ENCODE results near the gene ADGRG2. TPM values are rescaled to one million over a fixed set of nuclear protein-coding genes. Genes with fewer than 3 reads are reported as not detected.
A peak's percentile ranks its signal among the peaks of the same experiment; 100 is the strongest.

Gene ADGRG2
- not detected for total RNA-seq (2021; ENCODE audit: unreplicated experiment)
- polyA plus RNA-seq (2012) = not detected in 2 replicates
- Bru-seq, nascent RNA = percentile 1 among the genes with signal in this experiment
- BruChase-seq, experiment 1, labeled RNA remaining after a 6-hour chase = not detected
- BruChase-seq, experiment 2, labeled RNA remaining after a 2-hour chase = not detected
- long read RNA-seq, partial matches to known transcripts = 0 of 1 reads
- long read RNA-seq, other reads (novel, unspliced or antisense) = 1 of 1 reads

GRCh38 chrX:19121898-19122640 lies at the start of gene ADGRG2:
Gene ADGRG2, minus strand, starts transcription at chrX:19122468. Its CDS starts 53,634 bp downstream, at chrX:19068834.
- no peaks in the 10 kb centered on the region for H4K20me1 ChIP-seq (ENCODE audit: insufficient read depth)
- no TSS peak for BruUV-seq (replicated peaks)
- no peak within 1 kb of the TSS for H3K4me2 ChIP-seq (ENCODE audit: low read length)
- no peak within 1 kb of the TSS for H3K27ac ChIP-seq (ENCODE audit: low read depth, low read length)
- RAD21 ChIA-PET (ENCODE audit: low non-redundant PET in 1 of 2, low total read pairs in 2 of 2, uncharacterized antibody in 2 of 2, unreplicated experiment in 2 of 2) = no interaction called here
- DNase-seq (ENCODE audit: low read depth, low spot score) = no peak
- POLR2A ChIA-PET = no interaction called here
- intact Hi-C loops (cut with micrococcal nuclease) = no loop called here
- H3K9ac ChIP-seq (ENCODE audit: low read length) = no peak within 1 kb of the TSS
- H3K9me2 ChIP-seq (ENCODE audit: insufficient read depth) = no peaks in the 10 kb centered on the region
- CTCF ChIA-PET = no interaction called here
- ATAC-seq = no peak
- H3K4me3 ChIP-seq (replicated peaks in 1 of 2; ENCODE audit: low read depth in 1 of 2, low read length in 2 of 2) = no peak within 1 kb of the TSS
- no peak for TF ChIP-seq CTCF (IDR thresholded peaks at IDR 0.05 in 2 of 3, conservative IDR thresholded peaks at IDR 0.05 in 1 of 3; ENCODE audit: borderline replicate concordance in 1 of 3, insufficient read depth in 1 of 3, low read depth in 2 of 3, low read length in 2 of 3)
- no peaks in the 10 kb centered on the region for H3K27me3 ChIP-seq (ENCODE audit: insufficient read depth, low read length)
- no peak within 1 kb of the TSS for H2AFZ ChIP-seq (ENCODE audit: low read depth, low read length, poor library complexity, severe bottlenecking)
- no peaks in the 10 kb centered on the region for H3K9me3 ChIP-seq (ENCODE audit: control insufficient read depth in 1 of 2, insufficient read depth in 1 of 2, low read depth in 1 of 2, low read length in 2 of 2)
- H3K36me3 ChIP-seq (ENCODE audit: control insufficient read depth in 1 of 2, insufficient read depth in 2 of 2, low read length in 2 of 2) = no peaks in the 10 kb centered on the region
- H3K4me1 ChIP-seq (ENCODE audit: control insufficient read depth in 1 of 2, insufficient read depth in 2 of 2, low read length in 2 of 2) = no peaks in the 10 kb centered on the region
- H3K79me2 ChIP-seq (ENCODE audit: insufficient read depth, low read length) = no peaks in the 10 kb centered on the region

- H2AFZ ChIP-seq (ENCODE audit: low read depth, low read length, poor library complexity, severe bottlenecking) = no peak overlapping the region
- H3K9ac ChIP-seq (ENCODE audit: low read length) = no peak overlapping the region
- H3K79me2 ChIP-seq (ENCODE audit: insufficient read depth, low read length) = no peaks in the 10 kb centered on the region
- ChIA-PET CTCF (no interaction called here), RAD21 (ENCODE audit: low non-redundant PET in 1 of 2, low total read pairs in 2 of 2, uncharacterized antibody in 2 of 2, unreplicated experiment in 2 of 2) (no interaction called here), POLR2A (no interaction called here)
- no peaks in the 10 kb centered on the region for H3K36me3 ChIP-seq (ENCODE audit: control insufficient read depth in 1 of 2, insufficient read depth in 2 of 2, low read length in 2 of 2)
- H3K9me3 ChIP-seq (ENCODE audit: control insufficient read depth in 1 of 2, insufficient read depth in 1 of 2, low read depth in 1 of 2, low read length in 2 of 2) = no peaks in the 10 kb centered on the region
- intact Hi-C loops (cut with micrococcal nuclease) = no loop called here
- BruUV-seq (replicated peaks) = no TSS peak
- H4K20me1 ChIP-seq (ENCODE audit: insufficient read depth) = no peaks in the 10 kb centered on the region
- DNase-seq (ENCODE audit: low read depth, low spot score) = no peak
- no peak overlapping the region for H3K4me3 ChIP-seq (replicated peaks in 1 of 2; ENCODE audit: low read depth in 1 of 2, low read length in 2 of 2)
- no peak for ATAC-seq
- no peaks in the 10 kb centered on the region for H3K4me1 ChIP-seq (ENCODE audit: control insufficient read depth in 1 of 2, insufficient read depth in 2 of 2, low read length in 2 of 2)
- H3K27me3 ChIP-seq (ENCODE audit: insufficient read depth, low read length) = no peaks in the 10 kb centered on the region
- no peak overlapping the region for H3K4me2 ChIP-seq (ENCODE audit: low read length)
- TF ChIP-seq RAD21 (IDR thresholded peaks at IDR 0.05; ENCODE audit: low read depth) (no peak), EZH2phosphoT487 (IDR thresholded peaks at IDR 0.05; ENCODE audit: borderline replicate concordance) (no peak), CBX3 (IDR thresholded peaks at IDR 0.05; ENCODE audit: low read depth) (no peak), CTCF (IDR thresholded peaks at IDR 0.05 in 2 of 3, conservative IDR thresholded peaks at IDR 0.05 in 1 of 3; ENCODE audit: borderline replicate concordance in 1 of 3, insufficient read depth in 1 of 3, low read depth in 2 of 3, low read length in 2 of 3) (no peak), EGR1 (IDR thresholded peaks at IDR 0.05; ENCODE audit: low read depth) (no peak), ZBTB33 (IDR thresholded peaks at IDR 0.05; ENCODE audit: extremely low read depth, insufficient replicate concordance, low read length) (no peak)
- TF ChIP-seq, protein P1, sequence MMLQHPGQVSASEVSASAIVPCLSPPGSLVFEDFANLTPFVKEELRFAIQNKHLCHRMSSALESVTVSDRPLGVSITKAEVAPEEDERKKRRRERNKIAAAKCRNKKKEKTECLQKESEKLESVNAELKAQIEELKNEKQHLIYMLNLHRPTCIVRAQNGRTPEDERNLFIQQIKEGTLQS (IDR thresholded peaks at IDR 0.05) = no peak
- no peak overlapping the region for H3K27ac ChIP-seq (ENCODE audit: low read depth, low read length)
- no peaks in the 10 kb centered on the region for H3K9me2 ChIP-seq (ENCODE audit: insufficient read depth)
Measured at GRCh38 chrX:19168609-19169008, 46.3 kb upstream of the ADGRG2 start.

All from HCT116 (cell line).